DND-41 (cell line): Measurements from ENCODE around the gene EPHB1.

Experiments
- ATAC-seq: fragments of 200-7000 bp; cut with Tn5 transposase; 3 replicates; pipeline ENCODE4 v1.9.1; 2021; ENCODE audit warnings: low read depth; ENCODE audit not compliant: insufficient read depth
- DNase-seq: peaks from one replicate; pipeline ENCODE4 v3.0.0-alpha.2; 2020
- H2AFZ ChIP-seq: 2 replicates; pipeline ENCODE4 v1.6.0; 2012; ENCODE audit warnings: low read depth, low read length
- H3K27ac ChIP-seq: 2 replicates; pipeline ENCODE4 v1.5.1; 2012; ENCODE audit warnings: low read length, inconsistent platforms
- H3K27me3 ChIP-seq: fragments of 200-600 bp; sonication (generic); 2 replicates; pipeline ENCODE4 v1.6.0; 2012; ENCODE audit warnings: low read length, mild to moderate bottlenecking, inconsistent platforms; ENCODE audit not compliant: insufficient read depth, poor library complexity
- H3K36me3 ChIP-seq: 2 replicates; pipeline ENCODE4 v1.5.1; 2012; ENCODE audit warnings: low read length, inconsistent platforms; ENCODE audit not compliant: insufficient read depth
- H3K4me1 ChIP-seq: 2 replicates; pipeline ENCODE4 v1.5.1; 2012; ENCODE audit warnings: mild to moderate bottlenecking, low read length; ENCODE audit not compliant: insufficient read depth
- H3K4me2 ChIP-seq: 2 replicates; pipeline ENCODE4 v1.6.0; 2012; ENCODE audit warnings: mild to moderate bottlenecking, moderate library complexity, low read length, inconsistent platforms; ENCODE audit not compliant: insufficient read depth
- H3K4me3 ChIP-seq, 2 experiments: fragments of 200-600 bp in 1 of 2; shearing (Covaris generic) in 1 of 2; 2 replicates each; pipeline ENCODE4 v1.5.1; 2012 to 2016; ENCODE audit warnings: inconsistent platforms in 2 of 2, low read length in 2 of 2, mild to moderate bottlenecking in 2 of 2, low read depth in 1 of 2, moderate library complexity in 1 of 2
- H3K79me2 ChIP-seq: 2 replicates; pipeline ENCODE4 v1.6.0; 2012; ENCODE audit warnings: low read length, inconsistent platforms; ENCODE audit not compliant: insufficient read depth
- H3K9ac ChIP-seq: 2 replicates; pipeline ENCODE4 v1.6.0; 2012; ENCODE audit warnings: low read depth, mild to moderate bottlenecking, inconsistent platforms, low read length, moderate library complexity
- H3K9me3 ChIP-seq: 2 replicates; pipeline ENCODE4 v1.5.1; 2012; ENCODE audit warnings: low read length, moderate library complexity, mild to moderate bottlenecking, inconsistent platforms; ENCODE audit not compliant: insufficient read depth, severe bottlenecking
- H4K20me1 ChIP-seq: 2 replicates; pipeline ENCODE4 v1.6.0; 2012; ENCODE audit warnings: low read length; ENCODE audit not compliant: insufficient read depth
- EZH2 ChIP-seq: IDR thresholded peaks from 3 replicates; pipeline ENCODE4 v1.6.1; 2012; ENCODE audit warnings: borderline replicate concordance, low read depth, mild to moderate bottlenecking, moderate library complexity, low read length, inconsistent platforms; ENCODE audit not compliant: severe bottlenecking
- TF ChIP-seq, protein P1 (sequence below): IDR thresholded peaks from 2 replicates; pipeline ENCODE4 v1.5.1; 2012; ENCODE audit warnings: borderline replicate concordance, low read length, moderate library complexity, mild to moderate bottlenecking; ENCODE audit not compliant: poor library complexity, severe bottlenecking; ENCODE audit errors: extremely low read depth

EPHB1 gene

DNA sequence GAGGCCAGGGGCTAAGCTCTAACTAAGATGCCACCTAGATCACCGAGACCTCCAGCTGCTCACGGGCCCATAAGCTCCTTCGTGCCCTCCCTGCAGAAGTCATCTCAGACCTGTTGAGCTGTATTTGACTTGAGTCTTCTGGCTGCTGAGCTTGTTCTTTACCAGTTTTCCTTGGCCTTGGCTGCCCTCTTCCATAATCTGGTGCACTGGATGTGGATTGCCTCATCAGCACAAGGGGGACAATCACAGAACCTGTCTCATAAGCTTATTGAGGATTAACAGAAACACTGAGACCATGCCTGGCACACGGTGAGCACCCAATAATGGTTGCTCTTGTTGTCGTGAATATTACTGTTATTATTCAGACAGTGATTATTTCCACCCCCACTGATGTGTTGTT is 101.1 kb downstream of the EPHB1 start:
- Histone ChIP-seq H3K4me3 (no peak overlapping the region), H3K79me2 (no peaks in the 10 kb centered on the region), H3K4me1 (peaks cover 21% of the 10 kb centered on the region), H3K27ac (no peak overlapping the region), H3K36me3 (no peaks in the 10 kb centered on the region), H3K9me3 (peaks cover 3% of the 10 kb centered on the region), H4K20me1 (no peaks in the 10 kb centered on the region), H3K9ac (no peak overlapping the region), H3K27me3 (no peaks in the 10 kb centered on the region), H2AFZ (no peak overlapping the region), H3K4me2 (no peak overlapping the region)
- no peak for TF ChIP-seq EZH2
- TF ChIP-seq, protein P1, sequence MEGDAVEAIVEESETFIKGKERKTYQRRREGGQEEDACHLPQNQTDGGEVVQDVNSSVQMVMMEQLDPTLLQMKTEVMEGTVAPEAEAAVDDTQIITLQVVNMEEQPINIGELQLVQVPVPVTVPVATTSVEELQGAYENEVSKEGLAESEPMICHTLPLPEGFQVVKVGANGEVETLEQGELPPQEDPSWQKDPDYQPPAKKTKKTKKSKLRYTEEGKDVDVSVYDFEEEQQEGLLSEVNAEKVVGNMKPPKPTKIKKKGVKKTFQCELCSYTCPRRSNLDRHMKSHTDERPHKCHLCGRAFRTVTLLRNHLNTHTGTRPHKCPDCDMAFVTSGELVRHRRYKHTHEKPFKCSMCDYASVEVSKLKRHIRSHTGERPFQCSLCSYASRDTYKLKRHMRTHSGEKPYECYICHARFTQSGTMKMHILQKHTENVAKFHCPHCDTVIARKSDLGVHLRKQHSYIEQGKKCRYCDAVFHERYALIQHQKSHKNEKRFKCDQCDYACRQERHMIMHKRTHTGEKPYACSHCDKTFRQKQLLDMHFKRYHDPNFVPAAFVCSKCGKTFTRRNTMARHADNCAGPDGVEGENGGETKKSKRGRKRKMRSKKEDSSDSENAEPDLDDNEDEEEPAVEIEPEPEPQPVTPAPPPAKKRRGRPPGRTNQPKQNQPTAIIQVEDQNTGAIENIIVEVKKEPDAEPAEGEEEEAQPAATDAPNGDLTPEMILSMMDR = no peak
- ATAC-seq (no peak), DNase-seq (no peak)

DNA sequence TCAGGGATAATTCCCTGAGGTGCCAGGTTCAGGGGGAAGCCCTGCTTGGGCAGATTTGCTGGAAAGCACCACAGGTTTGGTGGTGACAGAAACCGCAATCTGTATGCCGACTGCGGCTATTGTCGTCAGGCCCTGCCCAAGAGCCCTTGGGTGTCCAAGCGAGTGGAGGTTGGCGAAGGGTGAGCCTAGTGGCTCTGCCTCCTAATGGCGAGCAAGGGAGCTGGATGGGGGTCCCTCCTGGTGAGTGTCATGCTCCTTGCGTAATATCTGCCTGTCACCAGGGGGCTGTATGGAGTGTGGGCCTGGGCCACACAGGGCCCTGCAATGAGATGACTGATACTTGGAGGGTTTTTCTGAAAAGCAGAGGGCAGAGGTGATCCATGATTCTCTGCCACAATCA is 101.6 kb downstream of the EPHB1 start:
- Histone ChIP-seq H3K9me3 (peaks cover under 1% of the 10 kb centered on the region), H3K27ac (no peak overlapping the region), H3K4me1 (peaks cover 26% of the 10 kb centered on the region), H3K4me2 (no peak overlapping the region), H3K27me3 (no peaks in the 10 kb centered on the region), H3K36me3 (no peaks in the 10 kb centered on the region), H4K20me1 (no peaks in the 10 kb centered on the region), H3K4me3 (no peak overlapping the region), H3K9ac (no peak overlapping the region), H3K79me2 (no peaks in the 10 kb centered on the region), H2AFZ (no peak overlapping the region)
- TF ChIP-seq, protein P1 = no peak
- TF ChIP-seq EZH2 = no peak
- ATAC-seq (no peak), DNase-seq (no peak)

DNA sequence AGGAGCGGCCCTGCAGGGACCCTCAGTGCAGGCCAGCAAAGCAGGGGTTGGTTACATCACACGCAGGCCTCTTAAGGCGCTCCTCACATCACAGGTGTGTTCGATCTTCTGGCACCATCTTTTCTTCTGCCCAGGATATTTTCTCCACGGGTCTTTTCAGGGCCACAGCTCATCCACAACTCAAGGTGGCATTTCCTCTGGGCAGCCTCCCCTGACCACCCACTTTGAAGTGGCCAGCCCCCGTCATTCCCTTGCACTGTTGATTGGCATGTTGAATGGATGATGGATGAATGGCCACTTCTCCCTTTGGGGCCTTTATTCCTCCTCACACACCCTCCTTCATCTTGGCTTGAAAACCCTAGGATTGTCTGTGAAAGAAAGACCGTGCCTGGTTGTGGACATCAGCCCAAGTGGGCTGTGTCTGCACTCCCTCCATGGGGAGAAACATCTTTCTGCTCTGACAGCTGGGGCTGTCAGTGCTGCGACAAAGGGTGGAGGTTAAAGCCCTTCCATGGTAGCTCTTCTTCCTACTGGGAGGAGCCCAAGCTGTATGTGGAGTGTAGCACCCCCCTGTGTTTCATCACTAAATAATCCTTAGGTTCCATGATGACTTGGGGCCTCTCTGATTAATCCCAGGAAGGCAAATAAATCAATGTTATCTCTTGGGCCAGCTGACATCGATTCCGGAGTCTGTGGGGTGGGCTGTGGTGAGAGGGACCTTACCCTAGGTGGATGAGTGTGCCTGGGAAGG is 102.5 kb downstream of the EPHB1 start:
- no peak overlapping the region for H3K9ac ChIP-seq
- no peak overlapping the region for H3K4me2 ChIP-seq
- H3K27me3 ChIP-seq = no peaks in the 10 kb centered on the region
- no peak overlapping the region for H3K4me3 ChIP-seq
- no peak for TF ChIP-seq EZH2
- TF ChIP-seq, protein P1 = no peak
- no peaks in the 10 kb centered on the region for H3K79me2 ChIP-seq
- H3K27ac ChIP-seq = no peak overlapping the region
- ATAC-seq = no peak
- DNase-seq = no peak
- no peaks in the 10 kb centered on the region for H3K36me3 ChIP-seq
- H2AFZ ChIP-seq = no peak overlapping the region
- H3K4me1 ChIP-seq = peaks cover 32% of the 10 kb centered on the region
- H4K20me1 ChIP-seq = no peaks in the 10 kb centered on the region
- H3K9me3 ChIP-seq = no peaks in the 10 kb centered on the region
